GM23338 (cell line): Measurements from ENCODE around the gene GHRL. TPM values are rescaled to one million over a fixed set of nuclear protein-coding genes. Genes with fewer than 3 reads are reported as not detected.

Experiments used
- ATAC-seq: fragments of 200-7000 bp; cut with Tn5 transposase; 3 replicates; pipeline ENCODE4 v1.9.1; 2020
- DNase-seq: peaks from one replicate; pipeline ENCODE4 v3.0.0-alpha.2; 2015; ENCODE audit warnings: low spot score
- H2AFZ ChIP-seq: fragments of 200-600 bp; sonication (generic); 2 replicates; pipeline ENCODE4 v1.8.0; 2016; ENCODE audit warnings: antibody characterized with exemption, mild to moderate bottlenecking, moderate library complexity
- H3F3A ChIP-seq: fragments of 200-600 bp; sonication (generic); replicated peaks from 2 replicates; pipeline ENCODE4 v1.8.0; 2017; ENCODE audit warnings: antibody characterized with exemption, mixed run types, low read depth
- H3K27ac ChIP-seq: fragments of 200-600 bp; sonication (generic); 2 replicates; pipeline ENCODE4 v1.6.1; 2016; ENCODE audit warnings: low read depth
- H3K27me3 ChIP-seq: fragments of 200-600 bp; sonication (generic); 2 replicates; pipeline ENCODE4 v1.8.0; 2016; ENCODE audit warnings: mild to moderate bottlenecking, mixed run types, moderate library complexity; ENCODE audit not compliant: insufficient read depth
- H3K36me3 ChIP-seq: fragments of 200-600 bp; sonication (generic); 2 replicates; pipeline ENCODE4 v1.8.0; 2016; ENCODE audit warnings: mild to moderate bottlenecking; ENCODE audit not compliant: insufficient read depth
- H3K4me1 ChIP-seq: fragments of 200-600 bp; sonication (generic); 2 replicates; pipeline ENCODE4 v1.8.0; 2016; ENCODE audit warnings: mild to moderate bottlenecking, moderate library complexity; ENCODE audit not compliant: insufficient read depth
- H3K4me2 ChIP-seq: fragments of 200-600 bp; sonication (generic); 2 replicates; pipeline ENCODE4 v1.7.1; 2017; ENCODE audit warnings: mixed run types
- H3K4me3 ChIP-seq: fragments of 200-600 bp; sonication (generic); 2 replicates; pipeline ENCODE4 v1.6.1; 2016; ENCODE audit warnings: mixed run types
- H3K79me2 ChIP-seq: fragments of 200-600 bp; sonication (generic); replicated peaks from 2 replicates; pipeline ENCODE4 v1.8.0; 2017; ENCODE audit warnings: mild to moderate bottlenecking; ENCODE audit not compliant: insufficient read depth
- H3K9me2 ChIP-seq: fragments of 200-600 bp; sonication (generic); 2 replicates; pipeline ENCODE4 v1.8.0; 2017; ENCODE audit not compliant: insufficient read depth
- H4K20me1 ChIP-seq: fragments of 200-600 bp; sonication (generic); replicated peaks from 2 replicates; pipeline ENCODE4 v1.8.0; 2017; ENCODE audit warnings: mild to moderate bottlenecking; ENCODE audit not compliant: insufficient read depth
- H3K27ac Mint-ChIP-seq: 2 replicates; pipeline ENCODE4 v1.8.0; 2020; ENCODE audit warnings: inconsistent platforms, mild to moderate bottlenecking, moderate library complexity, mixed read lengths
- H3K27me3 Mint-ChIP-seq: 3 replicates; pipeline ENCODE4 v1.8.0; 2022; ENCODE audit warnings: low read depth, mild to moderate bottlenecking, moderate library complexity, mixed read lengths, inconsistent platforms; ENCODE audit not compliant: insufficient read depth, poor library complexity
- H3K36me3 Mint-ChIP-seq: 3 replicates; pipeline ENCODE4 v1.8.0; 2021; ENCODE audit warnings: low read depth, mild to moderate bottlenecking, inconsistent platforms, moderate library complexity, mixed read lengths
- H3K4me1 Mint-ChIP-seq: 3 replicates; pipeline ENCODE4 v1.8.0; 2020; ENCODE audit warnings: mild to moderate bottlenecking, inconsistent platforms, mixed read lengths
- H3K4me3 Mint-ChIP-seq: 3 replicates; pipeline ENCODE4 v1.8.0; 2021; ENCODE audit warnings: moderate library complexity, mild to moderate bottlenecking, inconsistent platforms, mixed read lengths
- H3K9me3 Mint-ChIP-seq: 3 replicates; pipeline ENCODE4 v1.8.0; 2020; ENCODE audit warnings: moderate library complexity, mild to moderate bottlenecking, inconsistent platforms, mixed read lengths
- CREB1 ChIP-seq: fragments of 250-450 bp; sonication (Bioruptor Pico); IDR thresholded peaks from 2 replicates; pipeline ENCODE4 v1.5.0; 2020; ENCODE audit warnings: low read depth, mild to moderate bottlenecking, moderate library complexity
- EZH2phosphoT487 ChIP-seq: fragments of 200-600 bp; sonication (generic); IDR thresholded peaks from one replicate; pipeline ENCODE4 v1.8.1; 2018; ENCODE audit warnings: antibody characterized with exemption; ENCODE audit not compliant: unreplicated experiment
- JUNB ChIP-seq: IDR thresholded peaks from one replicate; pipeline ENCODE4 v1.6.1; 2016; ENCODE audit warnings: antibody characterized with exemption; ENCODE audit not compliant: unreplicated experiment
- NANOG ChIP-seq: IDR thresholded peaks from 2 replicates; pipeline ENCODE4 v1.6.1; 2016; ENCODE audit warnings: antibody characterized with exemption, borderline replicate concordance
- REST ChIP-seq: IDR thresholded peaks from one replicate; pipeline ENCODE4 v1.6.1; 2018; ENCODE audit warnings: antibody characterized with exemption; ENCODE audit not compliant: unreplicated experiment
- STAT1 ChIP-seq: IDR thresholded peaks from one replicate; pipeline ENCODE4 v1.6.1; 2016; ENCODE audit warnings: antibody characterized with exemption; ENCODE audit not compliant: unreplicated experiment
- ZNF114 ChIP-seq: fragments of 250-450 bp; sonication (Bioruptor Pico); IDR thresholded peaks from 2 replicates; pipeline ENCODE4 v1.5.0; 2020; ENCODE audit warnings: mild to moderate bottlenecking, moderate library complexity
- microRNA counts: library from miRNA; unstranded; fragments of <30 nt; microRNA quantifications from one replicate; lab custom pipeline; 2017
- microRNA-seq: library from miRNA; unstranded; fragments of <30 nt; microRNA quantifications from one replicate; pipeline ENCODE4, GENCODE V29; 2017
- polyA plus RNA-seq: library from polyadenylated mRNA; unstranded; fragments of >200 nt; fragmentation: Nextera tagmentation; extraction: Ambion mirVana; gene quantifications from 2 replicates; pipeline ENCODE4 v1.2.1, GENCODE V29; 2016
- small RNA-seq: library from RNA; depleted of rRNA; stranded (forward); fragments of <200 nt; gene quantifications from one replicate; pipeline ENCODE3, GENCODE V24; 2014; ENCODE audit warnings: low replicate concordance
- total RNA-seq: library from RNA; depleted of rRNA; stranded (reverse); fragments of >200 nt; shearing (Covaris generic); gene quantifications from 2 replicates; pipeline ENCODE4 v1.2.3, GENCODE V29; 2014; rRNA removed
- TF ChIP-seq, protein P1 (sequence below), 2 experiments: fragments of 200-600 bp in 1 of 2; sonication (generic) in 1 of 2; conservative IDR thresholded peaks; 2 replicates each; pipeline versions ENCODE4 v1.5.1 to v1.6.1; 2016 to 2017; ENCODE audit warnings: antibody characterized with exemption in 2 of 2, low read depth in 2 of 2, mild to moderate bottlenecking in 2 of 2, moderate library complexity in 1 of 2

Gene GHRL
- total and polyA plus RNA-seq, 2 experiments from 2014 or later, result 0.78 TPM; not detected in 1

GRCh38 chr3:10238345-10239183 lies 54.2 kb downstream of the GHRL start:
- H3K27me3 Mint-ChIP-seq, result peaks cover 7% of the 10 kb centered on the region
- no peaks in the 10 kb centered on the region for H4K20me1 ChIP-seq
- H3K36me3 Mint-ChIP-seq, result no peaks in the 10 kb centered on the region
- no peaks in the 10 kb centered on the region; the same call in 2 of the 3 replicates for H3K9me3 Mint-ChIP-seq
- no peaks in the 10 kb centered on the region for H3K36me3 ChIP-seq
- no peaks in the 10 kb centered on the region for H3K79me2 ChIP-seq
- 0 out of 2 replicates have a peak, but pooled peaks cover 3% of the 10 kb centered on the region for H3K9me2 ChIP-seq
- H3K4me2 ChIP-seq, result no peak overlapping the region
- ATAC-seq (no peak), DNase-seq (no peak)
- no peaks in the 10 kb centered on the region for H3K27me3 ChIP-seq
- no peak overlapping the region for H3K27ac Mint-ChIP-seq
- H3K4me1 Mint-ChIP-seq, result peaks cover 7% of the 10 kb centered on the region; the same call in 2 of the 3 replicates
- H3K27ac ChIP-seq, result no peak overlapping the region
- H3K4me1 ChIP-seq, result 0 out of 2 replicates have a peak, but pooled peaks cover 4% of the 10 kb centered on the region
- H3K4me3 ChIP-seq, result no peak overlapping the region
- H3K4me3 Mint-ChIP-seq, result no peak overlapping the region
- H3F3A ChIP-seq, result no peaks in the 10 kb centered on the region
- H2AFZ ChIP-seq, result no peak overlapping the region
- TF ChIP-seq ZNF114 (CRISPR knock-in tag) (no peak), EZH2phosphoT487 (no peak), NANOG (no peak), STAT1 (no peak), CREB1 (CRISPR knock-in tag) (no peak), JUNB (no peak), REST (no peak)
- TF ChIP-seq, protein P1, sequence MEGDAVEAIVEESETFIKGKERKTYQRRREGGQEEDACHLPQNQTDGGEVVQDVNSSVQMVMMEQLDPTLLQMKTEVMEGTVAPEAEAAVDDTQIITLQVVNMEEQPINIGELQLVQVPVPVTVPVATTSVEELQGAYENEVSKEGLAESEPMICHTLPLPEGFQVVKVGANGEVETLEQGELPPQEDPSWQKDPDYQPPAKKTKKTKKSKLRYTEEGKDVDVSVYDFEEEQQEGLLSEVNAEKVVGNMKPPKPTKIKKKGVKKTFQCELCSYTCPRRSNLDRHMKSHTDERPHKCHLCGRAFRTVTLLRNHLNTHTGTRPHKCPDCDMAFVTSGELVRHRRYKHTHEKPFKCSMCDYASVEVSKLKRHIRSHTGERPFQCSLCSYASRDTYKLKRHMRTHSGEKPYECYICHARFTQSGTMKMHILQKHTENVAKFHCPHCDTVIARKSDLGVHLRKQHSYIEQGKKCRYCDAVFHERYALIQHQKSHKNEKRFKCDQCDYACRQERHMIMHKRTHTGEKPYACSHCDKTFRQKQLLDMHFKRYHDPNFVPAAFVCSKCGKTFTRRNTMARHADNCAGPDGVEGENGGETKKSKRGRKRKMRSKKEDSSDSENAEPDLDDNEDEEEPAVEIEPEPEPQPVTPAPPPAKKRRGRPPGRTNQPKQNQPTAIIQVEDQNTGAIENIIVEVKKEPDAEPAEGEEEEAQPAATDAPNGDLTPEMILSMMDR (conservative IDR thresholded peaks at IDR 0.05; ENCODE audit: low read depth in 2 of 2), result no peak

MicroRNAs within 50 kb of the gene (microRNA counts, 767-probe panel; counts per million panel counts)
- not detected for microRNA hsa-miR-378b (lab: Ali Mortazavi, UCI)

Small RNA genes lying within 50 kb of the gene (microRNA-seq; reads per million reads assigned to microRNA genes)
- gene MIR378B, result not detected

Small RNA genes lying within 50 kb of the gene (small RNA-seq; reads per million reads assigned to genes)
- gene MIR378B (0.15 reads per million), gene RF02126 (not detected)

Other genes with a start within 250 kb of the GHRL start
- not detected in 2 replicates for gene FANCD2OS, start 184.7 kb downstream of the GHRL start, total RNA-seq
- gene FANCD2OS, start 184.7 kb downstream of the GHRL start, polyA plus RNA-seq, result 0.94 TPM in 1 of 2 replicates, not detected in the other
- 104 and 130 TPM in 2 replicates for gene BRK1, start 177.3 kb downstream of the GHRL start, total RNA-seq
- gene BRK1, start 177.3 kb downstream of the GHRL start, polyA plus RNA-seq, result 148 and 165 TPM in 2 replicates
- gene VHL, start 151.2 kb downstream of the GHRL start, total RNA-seq, result 46.7 and 62.8 TPM in 2 replicates
- 16.7 and 18.7 TPM in 2 replicates for gene VHL, start 151.2 kb downstream of the GHRL start, polyA plus RNA-seq
- gene IRAK2, start 128.0 kb downstream of the GHRL start, total RNA-seq, result 0.85 and 1.4 TPM in 2 replicates
- gene IRAK2, start 128.0 kb downstream of the GHRL start, polyA plus RNA-seq, result 0.37 and 0.68 TPM in 2 replicates
- 19.1 and 21.8 TPM in 2 replicates for gene TATDN2, start 44.5 kb downstream of the GHRL start, total RNA-seq
- gene TATDN2, start 44.5 kb downstream of the GHRL start, polyA plus RNA-seq, result 4.8 and 6.1 TPM in 2 replicates
- 108 and 132 TPM in 2 replicates for gene SEC13, start 28.2 kb upstream of the GHRL start, total RNA-seq
- gene SEC13, start 28.2 kb upstream of the GHRL start, polyA plus RNA-seq, result 106 and 109 TPM in 2 replicates
- 0.35 and 0.63 TPM in 2 replicates for gene ATP2B2, start 212.6 kb upstream of the GHRL start, total RNA-seq
- gene ATP2B2, start 212.6 kb upstream of the GHRL start, polyA plus RNA-seq, result 0.42 TPM in 1 of 2 replicates, not detected in the other